IMR-90 (cell line): ENCODE data around the gene CELSR2. TPM values are rescaled to one million over a fixed set of nuclear protein-coding genes. Genes with fewer than 3 reads are reported as not detected.

Experiments used
- ATAC-seq: fragments of 200-7000 bp; cut with Tn5 transposase; 2 replicates; pipeline ENCODE4 v1.9.1; 2020; ENCODE audit warnings: low read depth, mild to moderate bottlenecking, moderate library complexity
- BruUV-seq: library from RNA; stranded (reverse); fragments of 400-500 nt; replicated peaks from 2 replicates; lab custom pipeline; 2021; lab: Mats Ljungman, UMichigan
- CTCF ChIA-PET: fragments of 300-600 bp; formaldehyde crosslinking; extraction: SDS; loops from one replicate; lab custom pipeline; 2021; ENCODE audit warnings: antibody characterized with exemption; lab: Yijun Ruan, JAX
- POLR2A ChIA-PET: fragments of 300-600 bp; sonication (Branson Sonifier 250); formaldehyde crosslinking; loops from one replicate; lab custom pipeline; 2022; ENCODE audit warnings: antibody characterized with exemption; ENCODE audit not compliant: unreplicated experiment; lab: Charles Lee
- DNase-seq: peaks from one replicate; pipeline ENCODE4 v3.0.0; 2013
- H2AFZ ChIP-seq: replicated peaks from 2 replicates; pipeline ENCODE3; 2013; ENCODE audit warnings: low read length, mild to moderate bottlenecking; ENCODE audit not compliant: poor library complexity
- H2AK5ac ChIP-seq: 2 replicates; pipeline ENCODE4 v1.6.1; 2013; ENCODE audit warnings: low read depth, low read length, inconsistent platforms
- H2AK9ac ChIP-seq: replicated peaks from 2 replicates; pipeline ENCODE3; 2013; ENCODE audit warnings: mild to moderate bottlenecking, low read depth, low read length, moderate library complexity; ENCODE audit not compliant: poor library complexity
- H2BK120ac ChIP-seq: 2 replicates; pipeline ENCODE4 v1.6.1; 2013; ENCODE audit warnings: low read depth, low read length, inconsistent platforms
- H2BK15ac ChIP-seq: 3 replicates; pipeline ENCODE4 v1.6.1; 2013; ENCODE audit warnings: low read depth, low read length, inconsistent platforms
- H2BK20ac ChIP-seq: 2 replicates; pipeline ENCODE4 v1.6.1; 2013; ENCODE audit warnings: low read depth, mild to moderate bottlenecking, inconsistent platforms, low read length, moderate library complexity
- H2BK5ac ChIP-seq: 2 replicates; pipeline ENCODE4 v1.6.1; 2013; ENCODE audit warnings: mild to moderate bottlenecking, low read depth, low read length, inconsistent platforms; ENCODE audit not compliant: poor library complexity, severe bottlenecking
- H3K14ac ChIP-seq: replicated peaks from 2 replicates; pipeline ENCODE4 v1.6.1; 2013; ENCODE audit warnings: low read depth, low read length, inconsistent platforms
- H3K18ac ChIP-seq: 2 replicates; pipeline ENCODE4 v1.6.1; 2013; ENCODE audit warnings: low read depth, low read length, control low read depth
- H3K23ac ChIP-seq: 2 replicates; pipeline ENCODE4 v1.6.1; 2013; ENCODE audit warnings: low read depth, low read length, inconsistent platforms
- H3K27ac ChIP-seq: 2 replicates; pipeline ENCODE4 v1.5.1; 2013; ENCODE audit warnings: mild to moderate bottlenecking, control low read depth, low read length; ENCODE audit not compliant: insufficient read depth
- H3K27me3 ChIP-seq: 2 replicates; pipeline ENCODE4 v1.6.1; 2013; ENCODE audit warnings: low read length; ENCODE audit not compliant: control insufficient read depth, insufficient read depth
- H3K36me3 ChIP-seq: 2 replicates; pipeline ENCODE4 v1.6.1; 2013; ENCODE audit warnings: low read length, mixed read lengths; ENCODE audit not compliant: control insufficient read depth, insufficient read depth
- H3K4ac ChIP-seq: 2 replicates; pipeline ENCODE4 v1.6.1; 2013; ENCODE audit warnings: low read depth, low read length, inconsistent platforms
- H3K4me1 ChIP-seq: 2 replicates; pipeline ENCODE4 v1.6.1; 2013; ENCODE audit warnings: low read length, mixed read lengths; ENCODE audit not compliant: control insufficient read depth, insufficient read depth
- H3K4me2 ChIP-seq: 2 replicates; pipeline ENCODE4 v1.6.1; 2013; ENCODE audit warnings: low read depth, mild to moderate bottlenecking, control low read depth, low read length, moderate library complexity
- H3K4me3 ChIP-seq: 2 replicates; pipeline ENCODE4 v1.5.1; 2013; ENCODE audit warnings: low read depth, mild to moderate bottlenecking, control low read depth, low read length, moderate library complexity; ENCODE audit not compliant: insufficient read depth
- H3K56ac ChIP-seq: 2 replicates; pipeline ENCODE4 v1.6.1; 2013; ENCODE audit warnings: low read length, inconsistent platforms; ENCODE audit not compliant: insufficient read depth; ENCODE audit errors: extremely low read depth
- H3K79me1 ChIP-seq, 2 experiments: 2 replicates each; pipeline ENCODE4 v1.6.1; 2013; ENCODE audit warnings: low read length in 2 of 2, inconsistent platforms in 1 of 2, low read depth in 1 of 2
- H3K9ac ChIP-seq: 2 replicates; pipeline ENCODE4 v1.6.1; 2013; ENCODE audit warnings: low read depth, low read length, control low read depth
- H3K9me1 ChIP-seq: 2 replicates; pipeline ENCODE4 v1.6.1; 2013; ENCODE audit warnings: low read length, inconsistent platforms; ENCODE audit not compliant: insufficient read depth
- H3K9me3 ChIP-seq: 2 replicates; pipeline ENCODE4 v1.6.1; 2013; ENCODE audit warnings: low read length; ENCODE audit not compliant: control insufficient read depth, insufficient read depth
- H4K20me1 ChIP-seq: 2 replicates; pipeline ENCODE4 v1.6.1; 2013; ENCODE audit warnings: low read length, inconsistent platforms; ENCODE audit not compliant: insufficient read depth
- H4K5ac ChIP-seq: 2 replicates; pipeline ENCODE4 v1.6.1; 2013; ENCODE audit warnings: mild to moderate bottlenecking, low read depth, low read length, control low read depth
- H4K8ac ChIP-seq, 2 experiments: 2 replicates each; pipeline ENCODE4 v1.6.1; 2013; ENCODE audit warnings: low read depth in 2 of 2, low read length in 2 of 2, control low read depth in 1 of 2, inconsistent platforms in 1 of 2
- H4K91ac ChIP-seq: 2 replicates; pipeline ENCODE4 v1.6.1; 2013; ENCODE audit warnings: low read depth, low read length, inconsistent platforms; ENCODE audit not compliant: insufficient read depth
- BHLHE40 ChIP-seq: fragments of 150-350 bp; IDR thresholded peaks from 2 replicates; pipeline ENCODE4 v1.6.1; 2016; ENCODE audit warnings: mild to moderate bottlenecking, low read depth, low read length
- CEBPB ChIP-seq: IDR thresholded peaks from 2 replicates; pipeline ENCODE4 v1.6.1; 2012; ENCODE audit warnings: low read depth, low read length, improper control_type of control experiment
- FOS ChIP-seq: fragments of 150-350 bp; IDR thresholded peaks from 2 replicates; pipeline ENCODE4 v1.6.1; 2016; ENCODE audit warnings: low read depth, low read length
- MAFK ChIP-seq: IDR thresholded peaks from 2 replicates; pipeline ENCODE4 v1.6.1; 2012; ENCODE audit warnings: low read depth, low read length, improper control_type of control experiment
- MAZ ChIP-seq: IDR thresholded peaks from 2 replicates; pipeline ENCODE4 v1.6.1; 2012; ENCODE audit warnings: low read depth, mild to moderate bottlenecking, low read length, improper control_type of control experiment, moderate library complexity, borderline replicate concordance
- RAD21 ChIP-seq: IDR thresholded peaks from 2 replicates; pipeline ENCODE4 v1.6.1; 2012; ENCODE audit warnings: low read length, improper control_type of control experiment
- RCOR1 ChIP-seq: IDR thresholded peaks from 2 replicates; pipeline ENCODE4 v1.6.1; 2012; ENCODE audit warnings: mild to moderate bottlenecking, low read length, improper control_type of control experiment; ENCODE audit not compliant: insufficient replicate concordance
- RFX5 ChIP-seq: IDR thresholded peaks from 2 replicates; pipeline ENCODE4 v1.8.0; 2012; ENCODE audit warnings: low read depth, mild to moderate bottlenecking, low read length, moderate library complexity
- WGBS, 2 experiments: methylation state at CpG; one replicate each; pipeline versions ENCODE4 v1.1.5 to v1.1.7; 2013; ENCODE audit warnings: missing lambda C conversion rate in 2 of 2; ENCODE audit not compliant: insufficient read length in 1 of 2; ENCODE audit errors: extremely low coverage in 2 of 2; 5-methylcytosine and 5-hydroxymethylcytosine counted together
- dilution Hi-C: fragments of 300-500 bp; cut with HindIII; formaldehyde crosslinking; loops from one replicate; pipeline ENCODE4 v1.14.3; 2018; ENCODE audit warnings: low sequenced_read_pairs; ENCODE audit not compliant: unreplicated experiment
- in situ Hi-C: fragments of 300-500 bp; cut with MboI; formaldehyde crosslinking; loops from 3 replicates; pipeline ENCODE4 v1.14.3; 2019; ENCODE audit warnings: low sequenced_read_pairs, inconsistent platforms, mixed read lengths
- intact Hi-C: fragments of 100-400 bp; cut with micrococcal nuclease; formaldehyde crosslinking; loops from 2 replicates; pipeline ENCODE4 v1.10.0; 2022
- polyA plus RNA-seq, 3 experiments: library from polyadenylated mRNA; depleted of rRNA; stranded (reverse); fragments of >200 nt; gene quantifications; 2 replicates each; pipeline ENCODE4 v1.2.3, GENCODE V29; 2012; ENCODE audit warnings: low replicate concordance in 1 of 3
- total RNA-seq: library from RNA; depleted of rRNA; stranded (reverse); fragments of >200 nt; gene quantifications from 2 replicates; pipeline ENCODE4 v1.2.3, GENCODE V29; 2012
- TF ChIP-seq, protein P1 (sequence below): fragments of 150-350 bp; IDR thresholded peaks from 2 replicates; pipeline ENCODE4 v1.6.1; 2016; ENCODE audit warnings: low read depth, mild to moderate bottlenecking, low read length, moderate library complexity, borderline replicate concordance

Gene CELSR2
- total and polyA plus RNA-seq, 2 of the 4 experiments (the other 2 are of a cell fraction) = 1.3 to 5.3 TPM

DNA sequence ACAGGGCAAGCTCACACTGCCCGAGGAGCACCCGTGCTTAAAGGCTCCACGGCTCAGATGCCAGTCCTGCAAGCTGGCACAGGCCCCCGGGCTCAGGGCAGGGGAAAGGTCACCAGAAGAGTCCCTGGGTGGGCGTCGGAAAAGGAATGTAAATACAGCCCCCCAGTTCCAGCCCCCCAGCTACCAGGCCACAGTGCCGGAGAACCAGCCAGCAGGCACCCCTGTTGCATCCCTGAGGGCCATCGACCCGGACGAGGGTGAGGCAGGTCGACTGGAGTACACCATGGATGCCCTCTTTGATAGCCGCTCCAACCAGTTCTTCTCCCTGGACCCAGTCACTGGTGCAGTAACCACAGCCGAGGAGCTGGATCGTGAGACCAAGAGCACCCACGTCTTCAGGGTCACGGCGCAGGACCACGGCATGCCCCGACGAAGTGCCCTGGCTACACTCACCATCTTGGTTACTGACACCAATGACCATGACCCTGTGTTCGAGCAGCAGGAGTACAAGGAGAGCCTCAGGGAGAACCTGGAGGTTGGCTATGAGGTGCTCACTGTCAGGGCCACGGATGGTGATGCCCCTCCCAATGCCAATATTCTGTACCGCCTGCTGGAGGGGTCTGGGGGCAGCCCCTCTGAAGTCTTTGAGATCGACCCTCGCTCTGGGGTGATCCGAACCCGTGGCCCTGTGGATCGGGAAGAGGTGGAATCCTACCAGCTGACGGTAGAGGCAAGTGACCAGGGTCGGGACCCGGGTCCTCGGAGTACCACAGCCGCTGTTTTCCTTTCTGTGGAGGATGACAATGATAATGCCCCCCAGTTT, 1.3 kb downstream of the CELSR2 start:
- no peak overlapping the region for H3K18ac ChIP-seq
- H2BK5ac ChIP-seq = no peak overlapping the region
- H4K91ac ChIP-seq = no peak overlapping the region
- ChIA-PET CTCF (no interaction called here), POLR2A (no interaction called here)
- H4K5ac ChIP-seq = no peak overlapping the region
- H3K4ac ChIP-seq = no peak overlapping the region
- TF ChIP-seq, protein P1, sequence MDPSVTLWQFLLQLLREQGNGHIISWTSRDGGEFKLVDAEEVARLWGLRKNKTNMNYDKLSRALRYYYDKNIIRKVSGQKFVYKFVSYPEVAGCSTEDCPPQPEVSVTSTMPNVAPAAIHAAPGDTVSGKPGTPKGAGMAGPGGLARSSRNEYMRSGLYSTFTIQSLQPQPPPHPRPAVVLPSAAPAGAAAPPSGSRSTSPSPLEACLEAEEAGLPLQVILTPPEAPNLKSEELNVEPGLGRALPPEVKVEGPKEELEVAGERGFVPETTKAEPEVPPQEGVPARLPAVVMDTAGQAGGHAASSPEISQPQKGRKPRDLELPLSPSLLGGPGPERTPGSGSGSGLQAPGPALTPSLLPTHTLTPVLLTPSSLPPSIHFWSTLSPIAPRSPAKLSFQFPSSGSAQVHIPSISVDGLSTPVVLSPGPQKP = no peak
- TF ChIP-seq BHLHE40 (no peak), RCOR1 (no peak), RFX5 (no peak), RAD21 (no peak), CEBPB (no peak), FOS (no peak), MAFK (no peak), MAZ (no peak)
- dilution Hi-C loops = no loop called here
- H3K4me3 ChIP-seq = no peak overlapping the region; the same call in 1 of the 2 replicates
- peak overlapping the region; percentile 53; the same call in 1 of the 2 replicates for H2AK5ac ChIP-seq
- peaks cover 22% of the 10 kb centered on the region for H3K4me1 ChIP-seq
- BruUV-seq = no TSS peak
- no peak overlapping the region for H4K8ac ChIP-seq
- no peak overlapping the region for H2BK120ac ChIP-seq
- H3K23ac ChIP-seq = no peak overlapping the region
- H3K79me1 ChIP-seq = 0 out of 4 replicates have a peak, but pooled peaks cover 0 to 8% of the 10 kb centered on the region in 2 experiments
- peak overlapping the region; percentile 67 for H2AK9ac ChIP-seq
- H3K9me1 ChIP-seq = no peaks in the 10 kb centered on the region; the same call in 1 of the 2 replicates
- peak overlapping the region; percentile 90 for H2AFZ ChIP-seq
- no peaks in the 10 kb centered on the region for H4K20me1 ChIP-seq
- no peak overlapping the region for H3K9ac ChIP-seq
- ATAC-seq (no peak), DNase-seq (no peak)
- no peak overlapping the region for H3K4me2 ChIP-seq
- H3K36me3 ChIP-seq = no peaks in the 10 kb centered on the region
- H3K14ac ChIP-seq = no peak overlapping the region
- no peak overlapping the region for H2BK20ac ChIP-seq
- intact Hi-C loops = no loop called here
- no peaks in the 10 kb centered on the region for H3K27me3 ChIP-seq
- no peak overlapping the region for H3K56ac ChIP-seq
- WGBS, 2 experiments = 98% methylated on average over 12 of the region's 33 CpGs; no CpG with 5 or more reads in 1 of the 2 experiments
- H3K9me3 ChIP-seq = no peaks in the 10 kb centered on the region
- H2BK15ac ChIP-seq = no peak overlapping the region
- H3K27ac ChIP-seq = no peak overlapping the region
- in situ Hi-C loops = no loop called here
